ENCODE results near the gene RBPJL.

GRCh38 chr20:45257161-45257560, 49.5 kb upstream of the RBPJL start:
- TF ChIP-seq CTCF (IDR thresholded peaks at IDR 0.05; ENCODE audit: low read depth, low read length, poor library complexity, severe bottlenecking) (no peak), EZH2phosphoT487 (IDR thresholded peaks at IDR 0.05; ENCODE audit: borderline replicate concordance, low read length) (no peak)

Measured in DOHH2 (cell line).